D341Med (cell line): ENCODE measurements around the gene GALR1.
"Not testable (repeated sequence)": the region's sequence is repeated elsewhere in the genome, so short reads cannot be mapped to it uniquely, and the experiment has no call there.

Source experiments
- DNase-seq: peaks from one replicate; pipeline ENCODE4 v3.0.0; 2012; ENCODE audit warnings: low spot score

The GALR1 gene

DNA sequence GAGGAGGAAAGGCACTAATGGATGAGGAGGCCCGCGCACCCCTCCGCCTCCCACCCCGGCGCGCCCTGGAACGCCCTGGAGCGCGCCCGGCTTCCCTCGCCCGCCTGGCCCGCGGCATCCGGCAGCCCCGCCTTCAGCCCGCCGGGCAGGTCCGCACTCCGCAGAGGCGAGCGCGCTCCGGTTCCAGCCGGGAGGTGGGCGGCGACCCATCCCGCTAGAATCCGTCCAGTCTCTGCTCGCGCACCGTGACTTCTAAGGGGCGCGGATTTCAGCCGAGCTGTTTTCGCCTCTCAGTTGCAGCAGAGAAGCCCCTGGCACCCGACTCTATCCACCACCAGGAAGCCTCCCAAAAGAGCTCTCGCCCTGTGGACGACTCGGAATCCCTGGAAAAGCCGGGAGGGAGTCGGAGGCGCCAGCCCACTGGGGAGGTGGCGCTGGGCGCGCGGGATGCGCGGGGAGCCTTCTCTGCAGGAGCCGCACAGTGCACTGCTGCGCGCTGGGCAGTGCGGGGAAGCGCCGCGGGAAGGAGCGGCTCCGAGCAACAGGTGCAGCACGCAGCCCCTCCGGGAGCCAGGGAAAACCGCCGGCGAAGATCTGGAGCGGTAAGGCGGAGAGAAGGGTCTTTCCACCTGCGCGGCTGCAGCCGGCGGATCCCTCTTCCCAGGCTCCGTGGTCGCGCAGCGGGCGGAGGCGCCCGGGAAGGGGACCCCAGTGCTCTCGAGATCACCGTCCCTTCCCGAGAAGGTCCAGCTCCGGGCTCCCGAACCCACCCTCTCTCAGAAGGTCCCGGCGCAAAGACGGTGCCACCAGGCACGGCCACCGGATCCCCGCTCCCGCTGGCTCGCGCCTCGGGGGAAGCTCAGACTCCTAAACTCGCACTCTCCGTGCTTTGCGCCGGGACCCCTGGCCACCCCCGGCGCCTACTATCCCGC, at the start of gene GALR1:
Gene GALR1, plus strand, starts transcription at position 280 of the 932 bp plus-strand sequence. CDS start 701 bp downstream, outside the sequence.
- DNase-seq: peak; percentile 42

GRCh38 chr18:77201506-77201905, 48.1 kb upstream of the GALR1 start:
- DNase-seq: no peak

- DNase-seq: no peak
These were observed 47.3 kb upstream of the GALR1 start for GRCh38 chr18:77202329-77202728.

- DNase-seq: no peak
These were observed 46.6 kb upstream of the GALR1 start for GRCh38 chr18:77203071-77203470.

DNA sequence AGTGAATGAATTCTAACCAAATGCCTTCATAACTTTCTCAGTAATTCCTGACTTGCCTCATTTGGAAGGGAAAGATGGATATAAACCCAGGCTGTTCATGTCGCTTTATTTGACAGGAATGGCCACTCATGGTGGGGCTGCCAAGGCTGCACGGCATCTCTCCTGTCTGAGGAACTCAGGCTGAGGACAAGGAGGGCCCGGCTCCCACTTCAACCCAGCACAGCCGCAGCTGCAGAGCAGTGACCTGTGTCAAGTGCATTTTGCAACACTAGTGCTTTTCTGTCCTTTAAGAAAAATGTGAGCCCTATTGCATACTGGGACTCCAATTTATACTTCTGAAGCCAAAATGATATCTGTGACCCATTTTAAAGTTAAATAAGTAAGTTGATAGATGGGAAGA, 45.8 kb upstream of the GALR1 start:
- no peak for DNase-seq

- DNase-seq: no peak
These were observed 43.9 kb upstream of the GALR1 start for GRCh38 chr18:77205769-77206168.

GRCh38 chr18:77206676-77207374, 42.8 kb upstream of the GALR1 start:
- DNase-seq: no peak

DNA sequence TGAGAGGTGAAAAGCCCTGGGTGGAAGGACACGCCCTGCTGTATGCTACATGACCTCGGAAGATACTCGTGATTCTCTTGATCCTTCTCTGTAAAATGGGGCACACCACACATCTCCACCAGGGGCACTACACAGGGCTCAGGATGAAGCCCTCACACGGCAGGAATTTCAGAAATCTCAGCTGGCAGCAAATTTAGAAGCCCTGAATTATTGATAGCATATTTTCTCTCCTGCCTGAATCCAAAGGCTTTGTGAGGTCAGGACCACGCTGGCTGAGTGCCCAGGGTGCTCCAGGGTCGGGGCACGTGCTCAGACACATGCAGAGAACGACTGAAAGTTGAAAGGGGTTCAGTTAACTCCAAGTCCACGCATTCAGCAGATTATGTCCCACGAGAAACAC, 42.1 kb upstream of the GALR1 start:
- DNase-seq: no peak

GRCh38 chr18:77208964-77209363, 40.7 kb upstream of the GALR1 start:
- no peak for DNase-seq

GRCh38 chr18:77209587-77209986, 40.1 kb upstream of the GALR1 start:
- DNase-seq: no peak

DNA sequence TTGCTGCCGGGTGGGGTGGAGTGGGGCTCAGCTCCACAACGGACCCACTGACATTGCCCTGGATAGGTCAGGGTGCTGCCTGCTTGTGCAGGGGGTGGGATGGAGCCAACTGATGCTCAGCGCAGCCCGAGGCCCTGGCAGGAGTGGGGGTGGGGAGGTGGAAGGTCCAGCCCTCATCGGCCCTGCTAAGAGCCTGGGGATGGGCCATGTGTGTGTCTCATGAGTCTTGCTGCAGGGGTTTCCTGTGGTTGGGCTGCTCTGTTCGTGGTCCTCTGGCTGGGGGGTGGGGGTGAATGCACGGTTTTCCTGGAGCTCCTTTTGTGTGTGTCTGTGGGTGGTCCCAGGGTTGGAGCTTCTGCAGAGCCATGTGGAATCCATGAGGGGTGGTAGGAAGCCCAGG, 39.4 kb upstream of the GALR1 start:
- no peak for DNase-seq

DNA sequence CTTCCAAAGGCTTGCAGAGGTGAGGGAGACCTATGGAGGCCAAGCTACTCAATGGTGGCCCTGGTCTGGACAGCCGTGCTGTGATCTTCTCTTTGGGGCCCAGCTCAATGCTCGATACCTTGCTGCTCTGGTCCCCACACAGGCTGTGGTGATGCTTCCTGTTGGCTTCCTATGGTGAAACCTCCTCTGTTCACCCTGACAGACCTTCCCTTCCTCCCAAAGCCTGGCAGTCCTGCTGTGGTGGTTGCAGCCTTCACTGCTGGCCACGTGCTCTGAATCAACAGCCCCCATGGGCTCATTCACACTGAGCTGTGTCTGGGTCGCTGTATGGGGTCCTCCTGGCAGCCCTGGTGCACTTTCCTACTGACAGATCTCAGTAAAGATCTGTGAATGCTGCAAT, 31.0 kb upstream of the GALR1 start:
- no peak for DNase-seq

DNA sequence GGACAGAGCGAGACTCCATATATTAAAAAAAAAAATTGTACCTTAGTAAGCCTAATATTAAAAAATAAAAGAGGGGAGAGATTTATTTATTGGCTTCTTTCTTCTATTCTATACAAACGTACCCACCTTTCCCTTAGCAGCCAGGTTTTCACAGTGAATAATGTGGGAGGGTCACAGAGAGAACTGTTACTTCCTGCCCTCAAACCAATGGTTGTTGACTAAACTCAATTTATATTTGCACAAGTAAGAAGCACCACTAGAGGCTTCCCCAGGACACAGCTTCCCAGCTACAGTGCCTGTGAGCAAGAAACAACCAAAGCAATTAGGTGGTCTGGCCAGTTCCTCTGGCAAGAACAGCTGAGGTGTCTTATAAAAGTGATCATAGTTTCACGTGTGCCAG, 28.9 kb upstream of the GALR1 start:
- DNase-seq: no peak

GRCh38 chr18:77222464-77222863, 27.2 kb upstream of the GALR1 start:
- no peak for DNase-seq

DNA sequence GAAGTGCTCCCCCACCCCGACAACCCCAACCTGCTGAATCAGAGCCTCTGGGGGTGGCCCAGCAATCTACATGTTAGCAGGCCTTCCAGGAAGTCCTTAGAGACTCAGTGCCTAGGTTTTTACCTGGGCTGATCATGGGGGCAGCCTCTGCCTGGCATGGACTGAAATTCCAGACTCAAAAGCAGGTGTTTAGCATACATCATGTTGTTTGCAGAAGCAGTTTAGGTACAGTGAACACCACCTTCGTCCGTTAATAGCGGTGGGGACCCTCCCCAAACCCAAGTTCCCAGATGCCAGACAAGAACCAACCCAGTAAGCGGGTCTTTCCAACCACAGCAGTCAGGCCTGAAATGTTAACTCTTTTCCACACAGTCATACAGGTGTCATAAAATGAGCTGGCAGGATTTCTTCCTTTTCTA, 26.4 kb upstream of the GALR1 start:
- no peak for DNase-seq

- DNase-seq: no peak
These were observed 26.0 kb upstream of the GALR1 start for GRCh38 chr18:77223653-77224052.

DNA sequence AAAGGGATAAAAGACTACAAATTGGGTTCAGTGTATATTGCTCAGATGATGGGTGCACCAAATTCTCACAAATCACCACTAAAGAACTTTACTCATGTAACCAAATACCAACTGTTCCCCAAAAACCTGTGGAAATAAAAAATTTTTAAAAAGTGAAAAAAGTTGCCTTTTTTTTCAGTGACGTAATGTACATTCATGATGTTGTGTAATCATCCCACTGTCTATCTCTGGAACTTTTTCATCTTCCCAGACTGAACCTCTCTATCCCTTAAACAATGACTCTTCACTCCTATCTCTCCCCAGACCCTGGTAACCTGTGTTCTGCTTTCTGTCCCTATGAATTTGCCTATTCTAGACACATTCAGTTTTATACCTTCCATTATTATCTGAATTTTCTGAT, 19.0 kb upstream of the GALR1 start:
- no peak for DNase-seq

DNA sequence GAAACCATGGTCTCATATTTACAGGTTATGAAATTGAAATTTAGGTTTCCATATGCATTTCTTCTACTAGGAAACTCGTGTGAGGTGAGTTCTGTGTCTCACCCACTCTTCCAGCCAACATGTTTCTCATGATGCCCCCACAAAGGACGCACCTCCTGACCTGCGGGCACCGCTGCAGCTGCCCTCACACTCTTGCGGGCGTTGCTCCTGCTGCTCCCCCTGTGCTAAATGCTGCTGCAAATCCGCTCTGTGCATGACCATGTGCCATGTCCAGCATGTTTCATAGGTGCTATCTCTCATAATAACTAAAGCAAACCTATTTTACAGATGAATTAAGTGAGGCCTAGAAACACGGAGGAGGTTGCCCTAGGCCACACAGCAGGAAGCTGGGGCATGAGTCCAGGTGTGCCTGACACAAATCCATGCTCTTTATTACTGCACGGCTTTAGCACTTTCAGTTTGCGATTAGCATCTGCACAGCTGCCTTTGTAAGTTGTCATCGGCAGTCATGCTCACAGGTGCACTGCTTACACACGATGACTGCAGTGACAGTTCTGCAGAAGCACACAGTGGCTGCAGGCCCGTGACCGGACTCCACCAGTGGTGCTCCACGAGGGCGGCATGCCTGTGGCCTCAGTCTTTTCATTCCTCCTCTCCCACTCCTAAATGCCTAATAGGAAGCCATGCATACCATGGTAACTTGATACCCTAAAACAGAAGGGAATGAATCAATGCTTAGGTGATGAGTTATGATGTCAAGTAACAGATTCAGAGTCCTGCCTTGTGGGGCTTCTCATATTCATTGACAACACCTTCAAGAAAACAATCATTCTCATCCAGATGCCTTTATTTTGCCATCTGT, 14.9 kb upstream of the GALR1 start:
- no peak for DNase-seq

DNA sequence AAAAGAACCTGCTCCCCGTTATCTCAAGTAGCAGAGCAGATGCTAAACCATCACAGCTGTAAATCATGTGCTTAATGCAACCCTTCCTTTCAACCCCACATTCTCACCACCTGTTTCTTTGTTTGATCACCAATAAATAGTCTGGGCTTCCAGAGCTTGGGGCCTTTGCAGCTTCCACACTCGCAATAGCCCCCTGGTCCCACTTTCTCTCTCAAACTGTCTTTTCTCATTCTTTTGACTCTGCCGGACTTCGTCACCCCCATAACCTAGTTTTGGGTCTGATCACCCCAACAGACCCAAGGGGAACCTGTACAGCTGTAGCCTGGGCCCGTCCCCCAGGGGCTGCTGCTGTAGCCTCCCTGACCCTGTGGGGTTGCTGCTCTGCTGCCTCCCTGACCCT, 10.4 kb upstream of the GALR1 start:
- DNase-seq: not testable (repeated sequence)

- DNase-seq: no peak
These were observed 627 bp upstream of the GALR1 start for GRCh38 chr18:77248873-77249568.

DNA sequence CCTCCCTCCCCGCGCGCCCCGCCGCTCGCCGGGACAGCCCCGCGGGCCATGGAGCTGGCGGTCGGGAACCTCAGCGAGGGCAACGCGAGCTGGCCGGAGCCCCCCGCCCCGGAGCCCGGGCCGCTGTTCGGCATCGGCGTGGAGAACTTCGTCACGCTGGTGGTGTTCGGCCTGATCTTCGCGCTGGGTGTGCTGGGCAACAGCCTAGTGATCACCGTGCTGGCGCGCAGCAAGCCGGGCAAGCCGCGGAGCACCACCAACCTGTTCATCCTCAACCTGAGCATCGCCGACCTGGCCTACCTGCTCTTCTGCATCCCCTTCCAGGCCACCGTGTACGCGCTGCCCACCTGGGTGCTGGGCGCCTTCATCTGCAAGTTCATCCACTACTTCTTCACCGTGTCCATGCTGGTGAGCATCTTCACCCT, 865 bp downstream of the GALR1 start:
- DNase-seq: no peak
